Activated CD8-positive, alpha-beta T cell treated with anti-CD3 and anti-CD28 coated beads for 36 hours (primary cell): ENCODE data around the gene NDUFS6. TPM values are rescaled to one million over a fixed set of nuclear protein-coding genes. Genes with fewer than 3 reads are reported as not detected.

ENCODE experiments used
- ATAC-seq: fragments of 200-7000 bp; cut with Tn5 transposase; one replicate; pipeline ENCODE4 v1.10.0; 2021; ENCODE audit warnings: mild to moderate bottlenecking, moderate library complexity
- CTCF ChIA-PET: fragments of 350-600 bp; sonication (Branson Sonifier 250); formaldehyde crosslinking; loops from one replicate; lab custom pipeline; 2021; ENCODE audit warnings: antibody characterized with exemption; lab: Charles Lee
- POLR2A ChIA-PET: fragments of 350-600 bp; sonication (Branson Sonifier 250); formaldehyde crosslinking; loops from one replicate; lab custom pipeline; 2021; ENCODE audit warnings: antibody characterized with exemption; lab: Charles Lee
- DNase-seq: peaks from one replicate; pipeline ENCODE4 v3.0.0-alpha.2; 2020
- H3K27ac Mint-ChIP-seq: one replicate; pipeline ENCODE4 v1.8.0; 2021; ENCODE audit warnings: mild to moderate bottlenecking, mixed read lengths
- H3K27me3 Mint-ChIP-seq: one replicate; pipeline ENCODE4 v1.8.0; 2021; ENCODE audit warnings: mixed read lengths
- H3K36me3 Mint-ChIP-seq: one replicate; pipeline ENCODE4 v1.8.0; 2021; ENCODE audit warnings: low read depth, mixed read lengths
- H3K4me1 Mint-ChIP-seq: one replicate; pipeline ENCODE4 v1.8.0; 2021; ENCODE audit warnings: low read depth, mixed read lengths
- H3K4me3 Mint-ChIP-seq: one replicate; pipeline ENCODE4 v1.8.0; 2021; ENCODE audit warnings: mild to moderate bottlenecking, moderate library complexity, mixed read lengths
- H3K9me3 Mint-ChIP-seq: one replicate; pipeline ENCODE4 v1.8.0; 2021; ENCODE audit warnings: mixed read lengths
- intact Hi-C: fragments of 100-400 bp; cut with micrococcal nuclease; formaldehyde crosslinking; loops from one replicate; pipeline ENCODE4 v1.10.0; 2022
- total RNA-seq, 2 experiments: library from RNA; stranded (reverse); gene quantifications; one replicate each; pipeline ENCODE4 v1.2.3, GENCODE V29; 2021
- TF ChIP-seq, protein P1 (sequence below): fragments of 200-600 bp; IDR thresholded peaks from one replicate; pipeline ENCODE4 v1.8.0; 2022; ENCODE audit warnings: antibody characterized with exemption, mild to moderate bottlenecking

The NDUFS6 gene
- total RNA-seq, 2 experiments from 2014 or later, result 32.2 to 39.1 TPM

DNA sequence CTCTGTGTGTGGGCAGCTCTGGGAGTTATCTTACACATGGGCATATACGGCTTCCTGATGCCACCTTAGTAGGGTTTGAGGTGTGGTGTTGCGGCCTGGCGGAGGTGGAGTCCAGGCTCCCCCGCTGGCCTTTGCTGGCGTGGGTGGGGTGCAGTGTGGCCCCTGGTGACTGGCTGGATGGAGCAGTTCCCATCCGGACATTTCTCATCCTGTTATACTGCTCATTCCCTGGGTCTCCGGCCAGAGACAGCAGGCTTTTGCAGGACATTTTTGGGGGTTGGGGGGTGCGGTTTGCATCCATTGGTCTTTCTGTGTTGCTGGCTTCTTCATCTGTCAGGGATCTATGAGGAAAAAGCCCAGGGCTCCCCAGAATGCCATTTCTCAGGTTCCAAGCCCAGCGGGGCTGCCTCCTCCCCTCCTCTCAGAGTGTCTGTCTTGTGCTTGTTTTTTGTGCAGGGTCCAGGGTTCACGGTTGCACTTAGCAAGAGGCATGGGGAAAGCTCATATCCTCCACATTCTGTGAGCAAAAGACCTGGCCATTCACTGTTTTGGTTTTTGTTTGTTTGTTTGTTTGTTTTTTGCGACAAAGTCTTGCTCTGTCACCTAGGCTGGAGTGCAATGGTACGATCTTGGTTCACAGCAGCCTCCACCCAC lies 22.3 kb downstream of the NDUFS6 start:
- ChIA-PET CTCF (no interaction called here), POLR2A (interaction anchor here (0.6 kb wide), 1 partner anchor 119 kb away, joined by 4 read pairs; no protein-coding TSS in a partner anchor)
- Mint-ChIP-seq H3K4me3 (no peak overlapping the region), H3K4me1 (no peaks in the 10 kb centered on the region), H3K36me3 (peaks cover 31% of the 10 kb centered on the region), H3K9me3 (no peaks in the 10 kb centered on the region), H3K27me3 (no peaks in the 10 kb centered on the region), H3K27ac (no peak overlapping the region)
- ATAC-seq (no peak), DNase-seq (no peak)
- intact Hi-C loops, result no loop called here
- TF ChIP-seq, protein P1, sequence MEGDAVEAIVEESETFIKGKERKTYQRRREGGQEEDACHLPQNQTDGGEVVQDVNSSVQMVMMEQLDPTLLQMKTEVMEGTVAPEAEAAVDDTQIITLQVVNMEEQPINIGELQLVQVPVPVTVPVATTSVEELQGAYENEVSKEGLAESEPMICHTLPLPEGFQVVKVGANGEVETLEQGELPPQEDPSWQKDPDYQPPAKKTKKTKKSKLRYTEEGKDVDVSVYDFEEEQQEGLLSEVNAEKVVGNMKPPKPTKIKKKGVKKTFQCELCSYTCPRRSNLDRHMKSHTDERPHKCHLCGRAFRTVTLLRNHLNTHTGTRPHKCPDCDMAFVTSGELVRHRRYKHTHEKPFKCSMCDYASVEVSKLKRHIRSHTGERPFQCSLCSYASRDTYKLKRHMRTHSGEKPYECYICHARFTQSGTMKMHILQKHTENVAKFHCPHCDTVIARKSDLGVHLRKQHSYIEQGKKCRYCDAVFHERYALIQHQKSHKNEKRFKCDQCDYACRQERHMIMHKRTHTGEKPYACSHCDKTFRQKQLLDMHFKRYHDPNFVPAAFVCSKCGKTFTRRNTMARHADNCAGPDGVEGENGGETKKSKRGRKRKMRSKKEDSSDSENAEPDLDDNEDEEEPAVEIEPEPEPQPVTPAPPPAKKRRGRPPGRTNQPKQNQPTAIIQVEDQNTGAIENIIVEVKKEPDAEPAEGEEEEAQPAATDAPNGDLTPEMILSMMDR, result no peak

DNA sequence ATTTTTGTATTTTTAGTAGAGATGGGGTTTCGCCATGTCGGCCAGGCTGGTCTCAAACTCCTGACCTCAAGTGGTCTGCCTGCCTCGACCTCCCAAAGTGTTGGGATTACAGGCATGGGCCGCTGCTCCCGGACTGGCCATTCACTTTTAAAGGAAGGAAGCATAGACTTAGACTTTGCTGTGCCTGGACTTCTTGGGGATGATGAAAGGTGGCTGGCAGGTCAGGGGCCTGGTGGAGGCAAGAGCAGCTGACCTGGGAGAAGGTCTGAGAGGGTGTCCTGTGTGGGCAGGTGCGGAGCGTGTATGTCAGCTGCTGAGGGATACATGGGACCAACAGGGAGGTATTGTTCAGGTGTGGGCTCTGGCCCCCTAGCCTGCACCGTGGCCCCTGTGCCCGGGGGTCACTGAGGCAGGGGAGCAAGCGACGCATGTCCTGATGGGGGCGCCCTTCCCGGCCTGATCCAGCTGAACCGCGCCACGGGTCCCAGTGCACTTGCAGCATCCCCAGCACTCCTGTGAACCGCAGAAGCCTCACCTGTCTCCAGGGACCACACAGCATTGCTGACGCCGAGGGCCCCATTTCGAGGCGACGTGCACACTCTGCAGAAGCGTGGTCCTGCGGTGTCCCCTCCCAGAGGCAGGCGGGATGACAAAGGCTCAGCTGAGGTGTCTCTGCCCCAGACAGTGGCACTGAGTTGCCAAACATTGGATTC lies 23.1 kb downstream of the NDUFS6 start:
- ChIA-PET POLR2A (interaction anchor here (0.6 kb wide), 1 partner anchor 120 kb away, joined by 4 read pairs; no protein-coding TSS in a partner anchor), CTCF (no interaction called here)
- intact Hi-C loops, result no loop called here
- H3K36me3 Mint-ChIP-seq, result peaks cover 25% of the 10 kb centered on the region
- H3K9me3 Mint-ChIP-seq, result no peaks in the 10 kb centered on the region
- TF ChIP-seq, protein P1, result no peak
- no peak for ATAC-seq
- H3K4me1 Mint-ChIP-seq, result no peaks in the 10 kb centered on the region
- no peaks in the 10 kb centered on the region for H3K27me3 Mint-ChIP-seq
- no peak for DNase-seq
- no peak overlapping the region for H3K27ac Mint-ChIP-seq
- no peak overlapping the region for H3K4me3 Mint-ChIP-seq

DNA sequence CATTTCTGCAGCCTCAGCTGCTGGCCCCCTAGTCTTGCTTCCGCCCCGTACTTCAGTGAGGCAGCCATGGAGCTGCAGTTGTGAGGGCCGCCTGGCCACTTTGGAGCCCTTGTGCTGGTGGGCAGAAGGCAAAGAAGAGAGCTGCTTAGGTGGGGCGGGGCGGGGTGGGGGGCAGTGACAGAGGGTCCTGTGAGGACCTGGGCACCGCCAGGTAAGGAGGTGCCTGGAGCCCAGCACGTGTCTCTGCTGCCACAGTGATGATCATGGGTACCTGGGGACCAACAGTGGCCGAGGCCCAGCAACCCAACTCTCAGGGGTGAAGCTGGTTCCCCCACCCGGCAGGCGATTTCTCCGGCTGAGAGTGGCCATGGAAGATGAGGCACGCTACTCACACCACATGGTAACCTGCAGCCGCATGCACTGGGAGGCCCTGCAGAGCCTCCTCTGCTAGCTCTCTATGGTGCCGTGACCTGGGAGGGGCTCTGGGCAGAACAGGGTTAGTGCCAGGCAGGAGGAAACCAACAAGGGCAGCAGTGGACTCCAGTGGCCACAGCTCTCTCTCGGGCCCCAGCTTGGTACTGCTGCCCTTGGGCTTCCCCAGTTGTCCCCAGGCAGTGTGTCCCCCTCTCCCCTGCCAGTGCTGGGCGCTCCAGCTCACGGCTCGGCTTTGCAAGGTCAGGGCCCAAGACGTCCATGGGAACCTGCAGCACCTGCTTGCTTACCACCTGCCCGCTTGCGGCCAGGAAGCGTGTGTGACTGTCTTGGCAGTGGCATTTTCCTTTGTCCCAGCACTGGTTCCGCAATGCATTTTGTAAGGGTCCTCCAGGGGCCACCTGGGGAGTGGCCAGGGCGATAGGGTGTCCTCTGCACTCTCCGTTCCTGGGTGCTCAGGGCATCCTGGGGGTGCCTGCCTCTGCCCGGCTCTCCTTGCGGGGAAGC lies 24.0 kb downstream of the NDUFS6 start:
- ChIA-PET POLR2A (no interaction called here), CTCF (no interaction called here)
- Mint-ChIP-seq H3K27me3 (no peaks in the 10 kb centered on the region), H3K4me3 (no peak overlapping the region), H3K27ac (no peak overlapping the region), H3K9me3 (no peaks in the 10 kb centered on the region), H3K4me1 (no peaks in the 10 kb centered on the region), H3K36me3 (peaks cover 19% of the 10 kb centered on the region)
- DNase-seq (no peak), ATAC-seq (no peak)
- TF ChIP-seq, protein P1, result no peak
- intact Hi-C loops, result no loop called here

DNA sequence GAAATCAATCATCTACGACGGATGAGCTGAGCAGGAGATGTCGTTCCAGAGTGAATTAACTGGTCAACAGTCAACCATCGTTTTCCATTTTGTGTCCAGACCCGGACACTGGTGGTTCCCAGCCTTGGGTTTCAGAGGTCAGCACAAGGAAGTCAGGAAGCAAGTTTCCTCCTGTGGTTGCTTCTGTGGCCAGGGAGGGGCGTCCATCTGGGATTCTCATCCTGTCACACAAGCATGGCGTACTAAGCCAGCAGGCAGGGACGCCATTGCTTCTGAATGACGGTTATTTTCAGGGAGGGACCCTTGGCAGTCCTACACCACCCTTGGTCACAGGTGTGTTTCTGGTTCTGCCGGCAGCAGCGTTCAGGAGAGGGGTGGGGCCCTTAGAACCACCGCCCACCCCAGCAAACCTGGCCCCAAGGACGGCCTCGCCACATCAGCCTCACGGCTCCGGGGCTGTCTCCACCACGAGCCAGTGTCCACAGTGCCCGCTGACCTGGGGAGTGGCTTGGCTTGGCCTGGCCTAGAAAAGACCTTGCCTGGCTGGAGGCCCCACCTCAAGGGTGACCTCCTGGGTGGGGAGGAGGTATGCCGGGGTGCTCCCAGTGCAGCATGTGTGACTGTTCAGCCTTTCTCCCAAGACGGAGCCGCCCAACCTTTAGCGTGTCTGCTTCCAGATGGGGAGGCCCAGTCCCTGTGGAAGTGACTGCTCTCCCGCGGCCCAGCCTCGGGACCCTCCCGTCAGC lies 25.2 kb downstream of the NDUFS6 start:
- ChIA-PET POLR2A (no interaction called here), CTCF (no interaction called here)
- TF ChIP-seq, protein P1, result no peak
- H3K27me3 Mint-ChIP-seq, result no peaks in the 10 kb centered on the region
- ATAC-seq (no peak), DNase-seq (no peak)
- intact Hi-C loops, result no loop called here
- no peaks in the 10 kb centered on the region for H3K4me1 Mint-ChIP-seq
- no peak overlapping the region for H3K27ac Mint-ChIP-seq
- peaks cover 8% of the 10 kb centered on the region for H3K36me3 Mint-ChIP-seq
- H3K4me3 Mint-ChIP-seq, result no peak overlapping the region
- no peaks in the 10 kb centered on the region for H3K9me3 Mint-ChIP-seq
